ENCODE measurements around the gene KLHL10. TPM values are rescaled to one million over a fixed set of nuclear protein-coding genes. Genes with fewer than 3 reads are reported as not detected.
"Not testable (repeated sequence)": the region's sequence is repeated elsewhere in the genome, so short reads cannot be mapped to it uniquely, and the experiment has no call there.

Gene KLHL10
- total and polyA plus RNA-seq, 9 donors, result 0.13 to 0.60 (median 0.23) TPM

- Histone ChIP-seq H3K36me3 (no peaks in the 10 kb centered on the region), H3K9me3 (no peaks in the 10 kb centered on the region), H3K4me1 (ENCODE audit: insufficient read depth) (no peaks in the 10 kb centered on the region), H3K4me3 (no peak overlapping the region), H3K27ac (no peak overlapping the region), H3K27me3 (no peaks in the 10 kb centered on the region)
- no peak for TF ChIP-seq EP300 (IDR thresholded peaks at IDR 0.05)
- no peak for TF ChIP-seq POLR2A (IDR thresholded peaks at IDR 0.05)
- TF ChIP-seq, protein P1, sequence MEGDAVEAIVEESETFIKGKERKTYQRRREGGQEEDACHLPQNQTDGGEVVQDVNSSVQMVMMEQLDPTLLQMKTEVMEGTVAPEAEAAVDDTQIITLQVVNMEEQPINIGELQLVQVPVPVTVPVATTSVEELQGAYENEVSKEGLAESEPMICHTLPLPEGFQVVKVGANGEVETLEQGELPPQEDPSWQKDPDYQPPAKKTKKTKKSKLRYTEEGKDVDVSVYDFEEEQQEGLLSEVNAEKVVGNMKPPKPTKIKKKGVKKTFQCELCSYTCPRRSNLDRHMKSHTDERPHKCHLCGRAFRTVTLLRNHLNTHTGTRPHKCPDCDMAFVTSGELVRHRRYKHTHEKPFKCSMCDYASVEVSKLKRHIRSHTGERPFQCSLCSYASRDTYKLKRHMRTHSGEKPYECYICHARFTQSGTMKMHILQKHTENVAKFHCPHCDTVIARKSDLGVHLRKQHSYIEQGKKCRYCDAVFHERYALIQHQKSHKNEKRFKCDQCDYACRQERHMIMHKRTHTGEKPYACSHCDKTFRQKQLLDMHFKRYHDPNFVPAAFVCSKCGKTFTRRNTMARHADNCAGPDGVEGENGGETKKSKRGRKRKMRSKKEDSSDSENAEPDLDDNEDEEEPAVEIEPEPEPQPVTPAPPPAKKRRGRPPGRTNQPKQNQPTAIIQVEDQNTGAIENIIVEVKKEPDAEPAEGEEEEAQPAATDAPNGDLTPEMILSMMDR (IDR thresholded peaks at IDR 0.05), result no peak
- intact Hi-C loops (cut with DNase I), result no loop called here
- 82 to 100% (median 83%) methylated on average over 1 of the region's 1 CpG for WGBS, 3 donors
- DNase-seq, result no peak
These were observed 14.5 kb upstream of the KLHL10 start for GRCh38 chr17:41823141-41823524.

DNA sequence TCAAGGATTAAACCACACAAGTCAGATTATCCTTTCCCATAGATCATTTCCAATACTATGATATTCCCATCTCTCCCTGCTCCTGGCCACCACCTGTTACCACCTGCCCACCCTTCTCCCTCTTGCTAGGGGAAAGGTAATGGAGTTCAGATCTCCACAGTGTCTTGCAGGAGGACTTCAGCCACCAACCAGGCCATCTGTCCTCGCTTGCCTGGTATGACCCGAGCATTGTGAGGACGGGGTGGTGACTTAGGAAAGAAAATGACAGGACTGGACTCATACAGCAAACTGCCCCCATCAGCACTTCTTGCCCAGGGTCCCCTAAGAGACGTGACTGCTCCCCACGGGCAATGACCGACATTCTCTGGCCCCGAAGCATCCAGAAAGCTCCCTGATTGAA, 14.0 kb upstream of the KLHL10 start:
- TF ChIP-seq POLR2A (IDR thresholded peaks at IDR 0.05) (no peak), EP300 (IDR thresholded peaks at IDR 0.05) (no peak)
- TF ChIP-seq, protein P1 (IDR thresholded peaks at IDR 0.05), result no peak
- 81 to 86% (median 83%) methylated on average over 7 of the region's 7 CpGs for WGBS, 3 donors
- H3K27me3 ChIP-seq, result no peaks in the 10 kb centered on the region
- H3K36me3 ChIP-seq, result no peaks in the 10 kb centered on the region
- H3K4me1 ChIP-seq (ENCODE audit: insufficient read depth), result no peaks in the 10 kb centered on the region
- H3K27ac ChIP-seq, result no peak overlapping the region
- intact Hi-C loops (cut with DNase I), result no loop called here
- no peak for DNase-seq
- H3K9me3 ChIP-seq, result no peaks in the 10 kb centered on the region
- H3K4me3 ChIP-seq, result no peak overlapping the region

GRCh38 chr17:41824086-41824485, 13.5 kb upstream of the KLHL10 start:
- TF ChIP-seq POLR2A (IDR thresholded peaks at IDR 0.05) (no peak), EP300 (IDR thresholded peaks at IDR 0.05) (no peak)
- TF ChIP-seq, protein P1 (IDR thresholded peaks at IDR 0.05), result no peak
- intact Hi-C loops (cut with DNase I), result no loop called here
- DNase-seq, result no peak
- Histone ChIP-seq H3K27me3 (no peaks in the 10 kb centered on the region), H3K4me3 (no peak overlapping the region), H3K36me3 (no peaks in the 10 kb centered on the region), H3K9me3 (no peaks in the 10 kb centered on the region), H3K27ac (no peak overlapping the region), H3K4me1 (ENCODE audit: insufficient read depth) (no peaks in the 10 kb centered on the region)
- 48 to 57% (median 57%) methylated on average over 7 of the region's 7 CpGs for WGBS, 3 donors

DNA sequence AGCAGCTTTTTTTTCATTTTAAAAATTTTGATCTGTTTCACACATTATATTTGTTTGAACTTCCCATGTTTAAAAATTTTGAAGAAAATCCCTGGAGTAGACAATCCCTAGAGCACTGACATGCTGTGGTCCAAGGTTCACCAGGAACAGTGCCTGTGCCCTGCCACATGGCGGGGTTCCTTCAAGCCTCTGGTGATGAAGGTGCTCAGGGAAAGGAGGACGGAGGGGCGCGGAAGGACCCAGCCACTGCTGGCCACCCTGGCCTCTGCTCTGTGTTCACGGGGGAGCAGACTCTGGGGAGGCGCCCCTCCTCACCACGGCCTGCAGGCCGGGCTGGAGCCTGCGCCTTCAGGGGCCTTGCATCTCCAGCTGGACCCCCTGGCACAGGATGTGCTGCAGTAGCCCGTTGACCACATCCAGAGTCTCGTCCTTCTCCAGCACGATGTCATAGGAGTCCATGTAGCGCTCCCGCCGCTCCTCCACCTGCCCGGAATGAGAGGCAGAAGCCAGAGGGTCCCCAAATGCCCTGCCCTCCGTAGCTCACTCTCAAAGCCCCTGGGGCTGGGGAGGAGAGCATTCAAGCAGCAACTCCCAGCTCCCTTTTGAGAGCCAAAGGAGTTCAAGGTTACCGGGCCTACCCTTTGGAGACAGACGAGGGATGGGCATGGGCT, 12.3 kb upstream of the KLHL10 start:
- Histone ChIP-seq H3K36me3 (no peaks in the 10 kb centered on the region), H3K4me3 (no peak overlapping the region), H3K27me3 (no peaks in the 10 kb centered on the region), H3K27ac (no peak overlapping the region), H3K9me3 (no peaks in the 10 kb centered on the region), H3K4me1 (ENCODE audit: insufficient read depth) (no peaks in the 10 kb centered on the region)
- 66 to 76% (median 74%) methylated on average over 19 of the region's 19 CpGs for WGBS, 3 donors
- TF ChIP-seq EP300 (IDR thresholded peaks at IDR 0.05) (no peak), POLR2A (IDR thresholded peaks at IDR 0.05) (no peak)
- TF ChIP-seq, protein P1 (IDR thresholded peaks at IDR 0.05), result no peak
- peak in 1 of 5 donors; percentile 31 for DNase-seq
- intact Hi-C loops (cut with DNase I), result no loop called here

DNA sequence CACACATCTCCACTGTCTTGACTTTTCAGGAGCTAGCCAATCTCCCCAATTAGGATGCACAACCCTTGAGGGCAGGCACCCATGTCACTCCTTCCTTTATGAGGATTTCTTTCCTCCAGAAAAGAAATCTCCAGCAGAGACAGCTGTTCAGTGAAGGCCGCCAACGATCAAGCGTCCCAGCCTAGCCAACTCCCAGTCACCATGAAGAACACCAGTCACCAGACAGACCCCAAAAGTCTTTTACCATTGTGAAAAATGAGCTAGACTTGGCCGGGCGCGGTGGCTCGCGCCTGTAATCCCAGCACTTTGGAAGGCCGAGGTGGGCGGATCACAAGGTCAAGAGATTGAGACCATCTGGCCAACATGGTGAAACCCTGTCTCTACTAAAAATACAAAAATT, 7.7 kb upstream of the KLHL10 start:
- H3K27ac ChIP-seq; H3K36me3 ChIP-seq; H3K4me3 ChIP-seq; H3K4me1 ChIP-seq (ENCODE audit: insufficient read depth); intact Hi-C loops (cut with DNase I); H3K27me3 ChIP-seq; H3K9me3 ChIP-seq: not testable (repeated sequence)
- 76 to 83% (median 80%) methylated on average over 10 of the region's 10 CpGs for WGBS, 3 donors
- DNase-seq, result peak in 2 of 5 donors; percentile 3 to 23

Data from ovary (tissue), 9 donors.